Measurements from ENCODE around the gene AUTS2. TPM values are rescaled to one million over a fixed set of nuclear protein-coding genes. Genes with fewer than 3 reads are reported as not detected.
A peak's percentile ranks its signal among the peaks of the same experiment; 100 is the strongest.
"Not testable (repeated sequence)": the region's sequence is repeated elsewhere in the genome, so short reads cannot be mapped to it uniquely, and the experiment has no call there.

Gene AUTS2
- polyA plus RNA-seq, 10 donors = 54.7 to 101 (median 77.6) TPM

GRCh38 chr7:70594170-70594569 is 995.9 kb downstream of the AUTS2 start:
- no peak for DNase-seq

GRCh38 chr7:70594885-70595284 is 996.6 kb downstream of the AUTS2 start:
- not testable (repeated sequence) for DNase-seq

- no peak for DNase-seq
Observed at GRCh38 chr7:70595370-70595754, 997.1 kb downstream of the AUTS2 start.

GRCh38 chr7:70595755-70596597 is 997.7 kb downstream of the AUTS2 start:
- DNase-seq = no peak

- no peak for DNase-seq
Observed at GRCh38 chr7:70596598-70596913, 998.3 kb downstream of the AUTS2 start.

- no peak for DNase-seq
Observed at GRCh38 chr7:70597066-70597465, 998.8 kb downstream of the AUTS2 start.

- no peak for DNase-seq
Observed at GRCh38 chr7:70598976-70599375, 1000.7 kb downstream of the AUTS2 start.

GRCh38 chr7:70599446-70600190 is 1001.3 kb downstream of the AUTS2 start:
- DNase-seq = no peak

- no peak for DNase-seq
Observed at GRCh38 chr7:70600993-70601392, 1002.7 kb downstream of the AUTS2 start.

GRCh38 chr7:70602117-70602516 is 1003.8 kb downstream of the AUTS2 start:
- DNase-seq = no peak

- no peak for DNase-seq
Observed at GRCh38 chr7:70607281-70607680, 1009.0 kb downstream of the AUTS2 start.

- DNase-seq = no peak
Observed at GRCh38 chr7:70607759-70608158, 1009.5 kb downstream of the AUTS2 start.

- no peak for DNase-seq
Observed at GRCh38 chr7:70608229-70608628, 1010.0 kb downstream of the AUTS2 start.

GRCh38 chr7:70612811-70613210 is 1014.5 kb downstream of the AUTS2 start:
- no peak for DNase-seq

GRCh38 chr7:70614237-70615045 is 1016.2 kb downstream of the AUTS2 start:
- DNase-seq = peak; percentile 71 to 96 (median 90)

- DNase-seq = no peak
Observed at GRCh38 chr7:70615066-70615606, 1016.9 kb downstream of the AUTS2 start.

- DNase-seq = no peak
Observed at GRCh38 chr7:70616211-70616610, 1017.9 kb downstream of the AUTS2 start.

- no peak for DNase-seq
Observed at GRCh38 chr7:70616821-70617220, 1018.5 kb downstream of the AUTS2 start.

GRCh38 chr7:70618020-70618551 is 1019.8 kb downstream of the AUTS2 start:
- DNase-seq = no peak

GRCh38 chr7:70619130-70619529 is 1020.9 kb downstream of the AUTS2 start:
- no peak for DNase-seq

GRCh38 chr7:70619659-70620058 is 1021.4 kb downstream of the AUTS2 start:
- DNase-seq = no peak
